Measurements from ENCODE around the gene RAD52. TPM values are rescaled to one million over a fixed set of nuclear protein-coding genes. Genes with fewer than 3 reads are reported as not detected.

Gene RAD52
- polyA plus RNA-seq, 4 donors: 3.2 to 28.1 (median 10.3) TPM

DNA sequence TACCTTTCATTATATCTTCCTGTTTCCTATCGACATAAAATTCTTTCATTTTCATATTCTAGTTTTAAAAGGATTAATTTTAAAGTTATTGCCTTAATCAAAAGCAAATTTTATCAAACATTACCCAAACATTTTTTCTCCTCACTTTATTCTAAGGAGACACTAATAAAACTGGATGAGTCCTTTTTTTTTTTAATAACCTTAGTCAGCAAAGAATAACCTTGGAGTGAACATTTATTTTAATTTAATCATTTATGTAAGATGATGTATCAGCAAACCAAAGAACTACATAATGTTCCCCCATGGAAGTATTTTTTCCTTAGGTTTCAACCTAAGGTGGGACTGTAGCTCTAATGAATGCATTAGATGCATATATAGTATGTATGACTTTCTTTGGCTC is 83.9 kb downstream of the RAD52 start:
- Histone ChIP-seq H3K4me3 (ENCODE audit: low read depth in 1 of 3, low read length in 3 of 3) (no peak overlapping the region), H3K9me3 (ENCODE audit: control insufficient read depth in 2 of 2, insufficient read depth in 1 of 2, low read depth in 1 of 2, low read length in 1 of 2) (no peaks in the 10 kb centered on the region), H3K27ac (ENCODE audit: low read depth in 1 of 3, low read length in 2 of 3) (no peak overlapping the region), H3K27me3 (ENCODE audit: control insufficient read depth in 3 of 3, insufficient read depth in 3 of 3, low read length in 3 of 3) (no peaks in the 10 kb centered on the region), H3K36me3 (ENCODE audit: control insufficient read depth in 3 of 3, insufficient read depth in 2 of 3, low read depth in 1 of 3, low read length in 3 of 3) (peaks cover 9 to 31% (median 20%) of the 10 kb centered on the region in 3 donors), H3K4me1 (ENCODE audit: control insufficient read depth in 3 of 3, insufficient read depth in 2 of 3, low read depth in 1 of 3, low read length in 2 of 3) (no peaks in the 10 kb centered on the region)
- DNase-seq: no peak
- FAIRE-seq: no peak
- WGBS, 3 donors: 66 to 79% (median 74%) methylated on average over 1 of the region's 1 CpG

DNA sequence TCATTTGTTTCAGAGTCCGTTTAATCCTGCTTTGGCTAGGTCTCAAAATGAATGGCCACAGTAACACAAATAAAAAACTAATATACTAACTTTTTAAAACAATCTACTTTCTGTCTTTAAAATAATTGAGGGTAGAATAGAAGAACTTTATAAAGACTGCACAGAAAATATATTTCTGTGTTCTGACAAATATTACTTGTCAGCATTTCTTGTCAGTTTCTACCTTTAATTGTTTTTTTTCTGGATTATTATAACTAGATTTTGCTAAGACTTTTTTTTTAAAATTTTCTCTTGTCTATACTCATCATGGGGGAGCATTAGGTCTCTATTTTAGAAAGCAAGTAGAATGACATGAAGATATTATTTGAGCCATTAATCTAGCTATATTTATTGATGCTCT is 86.2 kb downstream of the RAD52 start:
- Histone ChIP-seq H3K27me3 (ENCODE audit: control insufficient read depth in 3 of 3, insufficient read depth in 3 of 3, low read length in 3 of 3) (no peaks in the 10 kb centered on the region), H3K27ac (ENCODE audit: low read depth in 1 of 3, low read length in 2 of 3) (no peak overlapping the region), H3K36me3 (ENCODE audit: control insufficient read depth in 3 of 3, insufficient read depth in 2 of 3, low read depth in 1 of 3, low read length in 3 of 3) (peaks cover 9 to 31% (median 14%) of the 10 kb centered on the region in 3 donors), H3K4me3 (ENCODE audit: low read depth in 1 of 3, low read length in 3 of 3) (no peak overlapping the region), H3K9me3 (ENCODE audit: control insufficient read depth in 2 of 2, insufficient read depth in 1 of 2, low read depth in 1 of 2, low read length in 1 of 2) (no peaks in the 10 kb centered on the region), H3K4me1 (ENCODE audit: control insufficient read depth in 3 of 3, insufficient read depth in 2 of 3, low read depth in 1 of 3, low read length in 2 of 3) (no peaks in the 10 kb centered on the region)
- FAIRE-seq (peak; percentile 26), DNase-seq (no peak)
- 81 to 89% (median 85%) methylated on average over 1 of the region's 1 CpG for WGBS, 3 donors

DNA sequence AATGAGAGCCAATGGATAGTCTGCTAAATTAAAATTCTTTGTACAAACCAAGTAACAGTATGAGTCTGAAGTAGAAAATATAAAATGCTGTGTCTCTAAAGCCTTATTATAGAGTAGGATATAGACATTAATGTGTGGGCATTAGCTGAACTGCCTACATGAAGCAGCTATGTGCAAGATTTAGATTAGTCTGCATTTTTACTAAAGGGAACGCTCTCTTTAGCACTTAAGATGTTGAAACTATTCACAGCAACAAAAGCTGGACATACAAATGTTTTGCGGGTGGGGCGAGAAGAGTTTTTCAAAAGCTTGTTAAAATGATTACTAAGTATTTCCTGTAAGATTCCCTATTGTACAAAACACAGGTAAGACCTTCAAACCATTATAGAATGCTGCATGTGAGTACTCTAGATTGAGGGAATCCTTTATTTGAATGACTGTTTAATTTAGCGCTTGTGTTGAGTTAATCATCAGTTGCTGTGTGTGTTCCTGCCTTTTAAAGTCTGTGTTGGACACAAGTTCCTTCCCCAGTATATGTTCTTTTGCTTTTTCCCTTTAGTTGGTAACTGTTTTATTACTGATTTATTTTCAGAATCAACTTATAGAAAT is 87.1 kb downstream of the RAD52 start:
- H3K27ac ChIP-seq (ENCODE audit: low read depth in 1 of 3, low read length in 2 of 3): no peak overlapping the region
- no peaks in the 10 kb centered on the region for H3K9me3 ChIP-seq (ENCODE audit: control insufficient read depth in 2 of 2, insufficient read depth in 1 of 2, low read depth in 1 of 2, low read length in 1 of 2)
- FAIRE-seq: no peak
- H3K4me1 ChIP-seq (ENCODE audit: control insufficient read depth in 3 of 3, insufficient read depth in 2 of 3, low read depth in 1 of 3, low read length in 2 of 3): no peaks in the 10 kb centered on the region
- H3K36me3 ChIP-seq (ENCODE audit: control insufficient read depth in 3 of 3, insufficient read depth in 2 of 3, low read depth in 1 of 3, low read length in 3 of 3): peaks cover 5 to 30% (median 14%) of the 10 kb centered on the region in 3 donors
- WGBS, 3 donors: 94 to 98% (median 98%) methylated on average over 4 of the region's 4 CpGs
- no peak overlapping the region for H3K4me3 ChIP-seq (ENCODE audit: low read depth in 1 of 3, low read length in 3 of 3)
- no peak for DNase-seq
- no peaks in the 10 kb centered on the region for H3K27me3 ChIP-seq (ENCODE audit: control insufficient read depth in 3 of 3, insufficient read depth in 3 of 3, low read length in 3 of 3)

Other genes starting within 250 kb of the RAD52 start
- 10 to 100 TPM; 12.7 to 48.4 (median 20.2) TPM for gene WNK1, start 197.1 kb downstream of the RAD52 start, polyA plus RNA-seq
- gene ERC1, start 41.5 kb upstream of the RAD52 start, polyA plus RNA-seq: 10 to 100 TPM in 1 of 4 donors, 1 to 10 TPM in 3; 1.8 to 16.7 (median 6.1) TPM

Data from small intestine (tissue), 7 donors.